Loucy (cell line): ENCODE measurements around the gene HOXA10.

Experiments
- EZH2phosphoT487 ChIP-seq: fragments of 200-600 bp; IDR thresholded peaks from 2 replicates; pipeline ENCODE4 v1.6.1; 2018; ENCODE audit warnings: antibody characterized with exemption, mild to moderate bottlenecking, moderate library complexity, borderline replicate concordance
- TF ChIP-seq, protein P1 (sequence below): fragments of 200-600 bp; sonication (generic); conservative IDR thresholded peaks from 2 replicates; pipeline ENCODE4 v1.5.1; 2014; ENCODE audit warnings: mild to moderate bottlenecking, antibody characterized with exemption, low read length

DNA sequence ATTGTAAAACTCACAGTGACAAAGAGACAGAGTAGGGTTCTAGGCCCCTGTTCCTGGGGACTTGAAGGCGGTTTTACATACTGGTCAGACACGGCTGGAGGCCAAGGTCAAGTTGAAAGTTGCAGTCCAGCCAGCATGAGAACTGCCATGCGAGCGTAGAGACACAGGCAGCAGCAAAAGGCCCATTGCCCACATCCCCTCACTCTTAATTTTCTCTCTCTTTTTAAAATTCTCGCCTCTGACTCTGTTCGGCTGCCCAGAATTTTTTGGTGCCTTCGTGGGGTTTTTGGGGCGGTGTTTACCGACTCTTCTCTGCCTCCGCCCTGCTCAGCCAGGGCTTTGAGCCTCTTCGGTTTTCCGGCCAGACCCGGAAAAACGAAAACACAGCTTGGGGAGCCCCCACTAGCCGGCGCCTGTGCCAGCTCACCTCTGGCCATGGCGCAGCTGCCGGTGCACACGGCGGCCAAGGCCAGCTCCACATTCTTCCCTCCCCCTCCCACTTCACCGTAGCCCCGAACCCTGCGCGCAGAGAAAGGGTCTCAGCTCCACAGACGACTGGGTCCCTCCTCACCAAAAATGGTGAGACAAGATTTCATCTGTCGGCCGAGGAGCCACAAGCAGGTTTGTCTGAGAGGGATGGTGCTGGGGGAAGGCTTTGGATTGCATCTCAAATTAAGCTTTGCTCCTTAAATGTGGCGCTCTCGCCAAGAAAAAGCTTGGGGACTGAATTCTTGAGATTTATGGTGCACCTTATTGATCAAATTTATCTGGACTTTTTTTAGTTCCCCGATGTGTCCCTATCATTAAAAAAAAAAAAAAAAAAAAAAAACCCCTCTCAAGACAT lies 28.1 kb upstream of the HOXA10 start:
- TF ChIP-seq, protein P1, sequence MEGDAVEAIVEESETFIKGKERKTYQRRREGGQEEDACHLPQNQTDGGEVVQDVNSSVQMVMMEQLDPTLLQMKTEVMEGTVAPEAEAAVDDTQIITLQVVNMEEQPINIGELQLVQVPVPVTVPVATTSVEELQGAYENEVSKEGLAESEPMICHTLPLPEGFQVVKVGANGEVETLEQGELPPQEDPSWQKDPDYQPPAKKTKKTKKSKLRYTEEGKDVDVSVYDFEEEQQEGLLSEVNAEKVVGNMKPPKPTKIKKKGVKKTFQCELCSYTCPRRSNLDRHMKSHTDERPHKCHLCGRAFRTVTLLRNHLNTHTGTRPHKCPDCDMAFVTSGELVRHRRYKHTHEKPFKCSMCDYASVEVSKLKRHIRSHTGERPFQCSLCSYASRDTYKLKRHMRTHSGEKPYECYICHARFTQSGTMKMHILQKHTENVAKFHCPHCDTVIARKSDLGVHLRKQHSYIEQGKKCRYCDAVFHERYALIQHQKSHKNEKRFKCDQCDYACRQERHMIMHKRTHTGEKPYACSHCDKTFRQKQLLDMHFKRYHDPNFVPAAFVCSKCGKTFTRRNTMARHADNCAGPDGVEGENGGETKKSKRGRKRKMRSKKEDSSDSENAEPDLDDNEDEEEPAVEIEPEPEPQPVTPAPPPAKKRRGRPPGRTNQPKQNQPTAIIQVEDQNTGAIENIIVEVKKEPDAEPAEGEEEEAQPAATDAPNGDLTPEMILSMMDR, result no peak
- no peak for TF ChIP-seq EZH2phosphoT487
